ENCODE results near the gene EIF2B2.

- TF ChIP-seq CTCF (CRISPR knock-in tag; IDR thresholded peaks at IDR 0.05) (no peak), BATF2 (CRISPR knock-in tag; IDR thresholded peaks at IDR 0.05) (no peak), MYC (CRISPR knock-in tag; IDR thresholded peaks at IDR 0.05; ENCODE audit: borderline replicate concordance) (no peak), TCF7L2 (IDR thresholded peaks at IDR 0.05; ENCODE audit: low read depth, low read length) (no peak), RBFOX2 (IDR thresholded peaks at IDR 0.05; ENCODE audit: low read depth, low read length) (no peak), TOE1 (CRISPR knock-in tag; IDR thresholded peaks at IDR 0.05) (no peak), ZNF709 (CRISPR knock-in tag; IDR thresholded peaks at IDR 0.05) (no peak), FOXA3 (CRISPR knock-in tag; IDR thresholded peaks at IDR 0.05) (no peak), REST (IDR thresholded peaks at IDR 0.05; ENCODE audit: borderline replicate concordance in 1 of 2, low read depth in 1 of 2, low read length in 2 of 2) (no peak), MXI1 (IDR thresholded peaks at IDR 0.05; ENCODE audit: borderline replicate concordance, low read depth, low read length) (no peak), SAP130 (CRISPR knock-in tag; IDR thresholded peaks at IDR 0.05; ENCODE audit: low read depth) (no peak), KLF11 (CRISPR knock-in tag; IDR thresholded peaks at IDR 0.05) (no peak), ZNF263 (CRISPR knock-in tag; IDR thresholded peaks at IDR 0.05) (no peak)
Measured at GRCh38 chr14:74961238-74961911, 41.3 kb upstream of the EIF2B2 start.

All from HepG2 (cell line).